HG03039 (cell line): ENCODE measurements around the gene ADARB1.
"Not testable (repeated sequence)": the region's sequence is repeated elsewhere in the genome, so short reads cannot be mapped to it uniquely, and the experiment has no call there.

Experiments used
- ATAC-seq: cut with Tn5 transposase; IDR thresholded peaks from one replicate; pipeline ENCODE4 v1.9.1; 2021; ENCODE audit warnings: mild to moderate bottlenecking, moderate library complexity; ENCODE audit not compliant: unreplicated experiment

Gene ADARB1

DNA sequence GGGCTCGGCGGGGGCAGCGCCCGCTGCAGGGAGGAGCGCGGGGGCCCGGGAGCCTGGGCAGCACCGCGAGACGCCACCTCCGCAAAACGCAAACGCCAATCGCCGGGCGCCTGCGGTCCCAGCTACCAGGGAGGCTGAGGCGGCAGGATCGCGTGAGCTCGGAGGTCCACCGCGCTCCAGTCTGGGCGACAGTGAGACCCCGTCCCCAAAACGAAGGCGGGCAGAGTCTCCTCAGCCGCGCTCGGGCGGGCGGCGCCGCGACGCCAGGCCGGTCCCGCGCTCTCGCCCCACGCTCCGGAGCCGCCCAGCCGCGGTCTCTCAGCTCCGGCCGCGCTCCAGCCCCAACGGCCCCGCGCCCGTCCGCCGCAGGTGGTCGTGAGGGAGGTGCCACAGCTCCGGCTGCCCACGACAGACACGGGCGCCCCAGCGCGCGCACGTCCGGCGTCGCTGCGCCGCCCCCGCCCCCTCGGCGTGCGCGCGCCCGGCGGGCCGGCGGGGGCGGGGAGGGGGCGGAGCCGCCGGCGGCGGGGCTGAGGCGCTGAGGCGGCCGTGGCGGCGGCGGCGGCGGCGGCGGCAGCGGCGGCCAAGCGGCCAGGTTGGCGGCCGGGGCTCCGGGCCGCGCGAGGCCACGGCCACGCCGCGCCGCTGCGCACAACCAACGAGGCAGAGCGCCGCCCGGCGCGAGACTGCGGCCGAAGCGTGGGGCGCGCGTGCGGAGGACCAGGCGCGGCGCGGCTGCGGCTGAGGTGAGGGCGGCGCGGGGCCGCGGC is at the start of gene ADARB1:
ADARB1 (plus strand) TSS at position 533 of the 770 bp plus-strand sequence. CDS start 97,077 bp downstream, outside the sequence.
- no peak for ATAC-seq

GRCh38 chr21:45026066-45026745 is 48.2 kb upstream of the ADARB1 start:
- no peak for ATAC-seq

DNA sequence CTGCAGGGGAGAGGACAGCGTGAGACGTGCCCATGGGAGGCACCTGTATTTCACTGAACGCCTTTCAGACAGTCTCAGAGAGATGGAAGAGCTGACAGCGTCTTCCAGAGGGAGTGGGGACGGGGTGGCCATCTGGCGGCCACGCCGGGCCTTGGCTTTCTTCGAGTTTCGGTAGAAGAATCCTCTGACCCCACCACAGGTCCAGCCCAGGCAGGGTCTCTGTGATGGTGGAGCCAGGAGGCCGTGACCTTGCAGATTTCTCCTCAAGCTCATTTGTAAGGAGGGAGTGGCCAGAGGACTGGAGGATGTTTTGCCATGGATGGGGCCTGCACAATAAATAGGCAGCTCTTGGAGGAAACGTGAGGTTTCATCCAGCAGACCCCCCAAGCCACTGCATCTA is 47.6 kb upstream of the ADARB1 start:
- ATAC-seq: no peak

DNA sequence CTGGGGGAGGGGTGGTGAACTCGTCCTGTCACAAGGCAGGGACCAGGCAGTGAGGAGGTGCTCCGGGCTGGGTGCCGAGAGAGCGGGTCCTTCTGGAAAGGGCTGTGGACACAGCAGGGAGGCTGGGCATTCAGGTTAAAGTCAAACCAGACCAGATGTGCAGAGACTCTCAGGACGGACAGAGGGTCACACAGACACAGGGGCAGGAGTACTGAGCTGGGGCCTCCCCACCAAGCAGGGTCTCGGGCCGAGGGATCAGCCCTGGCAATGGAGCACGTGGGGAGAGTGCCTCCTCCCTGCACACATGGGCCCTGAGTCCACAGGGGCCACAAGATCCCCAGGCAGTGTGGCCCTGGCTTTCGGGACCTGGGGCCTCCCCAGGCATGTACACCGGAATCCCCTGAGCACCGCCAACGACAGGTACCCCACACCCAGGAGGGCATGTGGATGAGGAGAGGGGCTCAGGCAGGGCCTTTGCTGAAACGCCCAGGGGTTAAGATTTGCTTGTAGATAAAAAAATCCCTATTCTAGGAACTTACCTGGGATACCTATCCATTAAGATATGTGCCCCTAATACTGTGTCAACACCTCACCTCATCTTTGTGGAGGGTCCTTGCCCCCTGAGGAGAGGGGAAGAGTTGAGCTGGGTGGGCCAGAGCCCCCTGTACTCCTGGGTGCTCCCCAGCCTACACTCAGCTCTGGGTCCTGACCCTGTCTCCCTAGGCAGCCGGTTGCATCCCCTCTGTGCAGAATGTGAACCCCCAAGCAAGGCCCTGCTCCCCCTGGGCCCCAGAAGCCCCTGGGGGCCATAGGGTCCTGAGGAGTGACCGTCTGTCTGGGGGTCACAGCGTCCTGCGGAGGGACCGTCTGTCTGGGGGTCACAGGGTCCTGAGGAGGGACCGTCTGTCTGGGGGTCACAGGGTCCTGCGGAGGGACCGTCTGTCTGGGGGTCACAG is 46.9 kb upstream of the ADARB1 start:
- ATAC-seq: no peak

DNA sequence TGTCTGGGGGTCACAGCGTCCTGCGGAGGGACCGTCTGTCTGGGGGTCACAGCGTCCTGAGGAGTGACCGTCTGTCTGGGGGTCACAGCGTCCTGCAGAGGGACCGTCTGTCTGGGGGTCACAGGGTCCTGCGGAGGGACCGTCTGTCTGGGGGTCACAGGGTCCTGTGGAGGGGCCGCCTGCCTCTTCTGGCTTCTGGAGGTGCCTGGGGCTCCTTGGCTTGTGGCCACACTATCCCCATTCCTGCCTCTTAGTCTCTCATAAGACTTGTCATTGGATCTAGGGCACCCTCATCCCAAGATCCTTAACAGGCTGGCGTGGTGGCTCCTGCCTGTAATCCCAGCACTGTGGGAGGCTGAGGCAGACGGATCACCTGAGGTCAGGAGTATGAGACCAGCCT is 45.7 kb upstream of the ADARB1 start:
- not testable (repeated sequence) for ATAC-seq

DNA sequence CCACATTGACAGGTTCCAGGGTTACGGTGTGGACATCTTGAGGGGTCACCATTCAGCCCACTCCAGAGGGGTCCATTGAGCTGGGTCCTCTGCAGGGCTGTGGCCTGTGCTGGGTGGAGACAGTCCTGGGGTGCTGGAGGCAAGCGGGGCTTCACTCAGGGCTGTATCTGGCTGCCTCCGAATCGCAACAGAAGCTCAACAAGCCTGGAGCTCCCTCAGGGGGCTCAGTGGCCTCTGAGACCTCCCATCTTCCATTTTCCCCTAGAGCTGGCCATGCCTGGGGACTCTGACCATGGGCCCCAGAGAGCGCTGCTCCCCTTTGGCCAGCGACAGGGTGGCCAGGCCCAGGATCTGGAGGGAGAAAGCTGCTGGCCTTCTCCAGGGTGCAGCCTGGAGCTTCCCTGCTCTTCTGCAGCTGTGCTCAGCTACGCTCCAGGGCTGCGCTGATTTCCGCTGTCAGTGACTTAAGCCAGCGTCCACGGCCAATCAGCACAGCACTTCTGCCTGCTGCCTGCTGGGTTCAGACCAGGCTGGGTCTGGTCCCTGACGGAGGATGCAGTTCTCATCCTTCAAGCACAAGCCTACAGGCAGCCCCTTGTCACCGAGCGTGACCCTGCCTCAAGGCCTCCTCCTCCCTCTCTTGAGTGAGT is 45.0 kb upstream of the ADARB1 start:
- no peak for ATAC-seq

DNA sequence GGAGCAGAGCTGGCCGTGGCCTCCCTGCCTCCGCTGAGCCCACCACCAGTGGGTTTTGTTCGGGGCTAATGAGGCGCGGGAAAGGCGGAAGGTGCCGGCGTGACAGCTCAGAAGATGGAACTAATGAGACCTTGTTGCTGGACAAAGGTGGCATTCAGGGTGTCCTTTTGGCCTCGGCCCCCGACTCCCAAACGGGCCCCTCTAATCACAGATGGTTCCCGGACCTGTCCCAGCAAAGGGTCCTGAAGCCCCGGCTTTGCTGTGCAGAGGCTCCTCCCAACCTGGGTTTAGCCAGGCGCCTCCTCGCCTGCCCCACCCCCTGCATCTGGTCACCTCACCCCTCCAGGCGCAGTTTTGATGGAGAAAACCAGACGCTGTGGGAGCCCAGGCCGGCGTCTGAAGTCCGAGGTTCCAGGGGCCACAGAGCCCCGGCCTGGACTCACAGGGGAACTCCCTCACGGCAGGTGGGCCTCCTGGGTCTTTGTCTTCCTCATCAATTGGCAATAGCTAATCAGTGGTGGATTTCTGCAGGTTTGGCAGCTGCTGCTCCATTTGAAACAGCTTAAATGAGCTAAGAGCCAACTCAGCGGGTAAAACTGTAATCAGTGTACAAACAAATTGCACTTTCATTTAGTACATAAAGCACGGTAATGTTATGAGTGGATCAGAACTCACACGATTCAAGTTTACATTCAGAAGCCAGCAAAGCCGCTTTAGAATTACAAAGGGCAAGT is 44.3 kb upstream of the ADARB1 start:
- no peak for ATAC-seq

DNA sequence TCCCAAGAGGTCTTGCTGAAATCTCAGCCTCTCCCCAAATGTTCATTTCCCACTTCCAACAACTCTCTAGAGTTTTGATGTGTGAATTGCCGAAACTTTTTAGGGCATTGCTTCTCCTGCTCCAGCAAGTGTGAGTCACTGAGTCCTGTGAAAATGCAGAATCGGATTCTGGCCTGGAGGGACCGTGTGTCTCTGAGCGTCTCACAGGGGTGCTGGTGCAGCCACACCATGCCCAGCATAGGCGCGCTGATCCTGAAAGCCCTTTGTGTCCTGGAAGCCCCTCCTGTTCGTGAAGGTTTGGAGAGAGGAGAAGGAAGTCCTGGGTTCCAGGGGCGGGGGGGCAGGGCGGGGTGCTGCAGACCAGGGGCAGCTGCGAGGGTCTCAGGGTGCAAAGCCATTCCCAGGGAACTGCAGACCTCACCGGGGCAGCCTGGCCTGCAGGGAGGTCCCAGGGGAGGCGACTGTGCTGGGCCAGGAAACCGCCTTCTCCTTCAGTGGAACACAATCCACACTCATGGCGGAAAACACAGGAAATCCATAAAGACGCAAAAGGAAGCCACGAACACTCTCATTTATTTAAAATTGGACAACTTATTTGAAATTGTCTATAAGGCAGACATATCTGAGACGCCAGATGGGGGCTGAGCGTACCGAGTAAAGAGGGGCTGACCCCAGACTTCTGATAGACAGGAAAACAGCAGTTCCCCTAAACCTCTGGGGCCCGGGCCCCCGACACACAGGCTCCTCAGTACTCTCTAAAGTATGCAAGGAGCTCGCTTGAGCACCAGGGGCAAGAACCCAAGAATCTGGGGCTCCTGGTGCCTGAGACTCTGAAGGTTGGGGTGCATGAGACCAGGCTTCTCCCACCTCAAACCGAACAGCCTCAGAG is 43.5 kb upstream of the ADARB1 start:
- ATAC-seq: no peak

DNA sequence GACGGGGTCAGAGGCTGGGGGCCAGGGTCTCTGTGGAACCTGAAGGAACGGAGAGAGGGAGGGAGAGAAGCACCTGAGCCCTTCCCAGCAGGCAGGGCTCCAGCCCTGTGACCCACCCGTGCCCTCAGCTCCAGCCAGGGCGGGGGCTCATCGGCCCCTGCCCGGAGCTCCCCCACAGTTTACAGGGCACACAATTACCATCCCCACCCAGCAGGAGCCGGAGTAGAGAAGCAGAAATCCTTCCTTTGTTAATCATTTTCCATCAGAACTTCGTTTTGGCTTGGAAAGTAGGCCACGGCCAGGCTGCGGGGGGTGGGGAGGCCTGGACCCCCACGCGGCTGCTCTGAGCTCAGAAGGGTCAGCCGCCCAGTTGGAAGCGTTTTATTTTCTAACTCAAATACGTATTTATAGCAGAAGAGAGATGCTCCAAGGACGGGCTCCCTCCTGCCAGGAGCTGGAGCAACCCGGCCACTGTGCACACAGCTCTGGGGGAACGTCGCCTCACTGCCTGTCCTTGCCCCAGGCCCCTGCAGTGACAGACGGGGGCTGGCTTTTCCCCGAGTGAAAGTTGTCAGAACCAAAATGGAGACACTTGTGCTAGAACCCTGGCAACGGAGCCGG is 42.7 kb upstream of the ADARB1 start:
- ATAC-seq: no peak

DNA sequence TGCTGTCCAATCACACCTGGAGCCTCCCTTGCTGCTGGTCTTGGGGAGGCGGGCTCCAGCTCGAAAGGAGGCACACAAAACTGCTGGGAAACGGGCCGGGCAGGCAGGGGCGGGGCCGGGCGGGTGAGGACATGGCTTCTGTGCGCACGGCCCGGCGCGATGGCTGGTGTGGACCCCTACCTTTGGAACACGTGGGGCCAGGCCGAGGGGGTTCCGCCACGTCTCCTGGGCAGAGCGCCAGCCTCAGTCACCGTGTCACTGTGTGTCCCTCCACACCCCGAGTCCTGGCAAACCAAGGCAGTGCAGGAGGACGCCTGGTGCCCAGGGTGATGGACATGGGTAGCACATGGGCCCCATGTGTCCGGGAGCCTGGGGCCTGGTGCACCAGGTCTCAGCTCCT is 42.0 kb upstream of the ADARB1 start:
- ATAC-seq: no peak

- no peak for ATAC-seq
Observed at GRCh38 chr21:45032977-45033710, 41.2 kb upstream of the ADARB1 start.

DNA sequence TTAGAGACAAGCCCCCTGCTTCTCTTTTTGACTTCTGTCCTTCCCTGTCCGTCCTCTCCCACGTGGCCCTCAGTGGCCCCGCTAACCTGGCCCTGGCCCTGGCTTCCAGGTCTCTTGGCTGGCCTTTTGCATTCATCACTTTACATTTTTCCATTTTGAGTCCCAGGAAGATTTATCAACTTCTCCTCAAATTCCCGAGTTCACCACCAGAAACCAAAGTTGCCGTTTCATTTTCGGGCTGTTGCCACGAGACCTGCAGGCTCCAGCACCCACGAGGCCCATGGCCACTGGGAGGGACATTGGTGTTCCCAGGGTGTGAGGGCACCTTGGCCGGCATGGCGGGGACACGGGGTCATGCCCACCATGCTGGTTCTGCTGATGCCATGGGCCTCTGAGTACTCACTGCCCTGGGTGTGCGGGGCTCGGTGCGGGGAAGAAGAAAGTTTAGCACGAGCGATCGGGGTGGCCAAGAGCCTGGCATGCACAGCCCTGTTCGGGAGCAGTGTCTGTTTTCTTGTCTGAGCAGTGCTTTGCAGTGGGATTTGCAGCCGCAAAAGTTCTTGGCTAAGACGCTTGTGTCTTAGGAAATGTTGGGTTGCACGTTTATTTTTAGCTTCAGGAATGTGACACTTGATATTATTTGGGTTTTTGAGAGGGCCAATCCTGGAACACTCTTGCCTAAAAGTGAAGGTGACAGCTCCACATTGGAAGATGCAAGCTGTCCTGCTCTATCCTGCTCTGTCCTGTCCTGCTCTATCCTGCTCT is 40.4 kb upstream of the ADARB1 start:
- ATAC-seq: no peak

- ATAC-seq: no peak
Observed at GRCh38 chr21:45034556-45035476, 39.6 kb upstream of the ADARB1 start.

DNA sequence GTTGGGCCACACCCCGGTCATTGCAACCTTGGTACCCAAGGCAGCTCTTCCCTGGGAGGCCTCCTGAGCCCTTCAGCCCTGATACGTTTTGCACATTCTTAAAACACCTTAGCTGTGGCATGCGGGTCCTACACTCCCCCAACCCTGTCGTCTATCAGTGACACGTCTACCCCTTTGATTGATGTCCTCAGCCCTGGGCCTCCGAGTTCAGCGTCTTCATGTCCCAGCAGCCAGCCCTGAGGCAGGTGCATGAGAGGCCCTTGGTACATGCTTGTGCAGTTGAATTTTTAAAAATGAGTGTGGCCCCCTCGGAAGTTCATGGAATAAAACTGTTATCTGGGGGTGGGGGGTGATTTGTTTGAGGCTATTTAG is 38.9 kb upstream of the ADARB1 start:
- ATAC-seq: no peak

DNA sequence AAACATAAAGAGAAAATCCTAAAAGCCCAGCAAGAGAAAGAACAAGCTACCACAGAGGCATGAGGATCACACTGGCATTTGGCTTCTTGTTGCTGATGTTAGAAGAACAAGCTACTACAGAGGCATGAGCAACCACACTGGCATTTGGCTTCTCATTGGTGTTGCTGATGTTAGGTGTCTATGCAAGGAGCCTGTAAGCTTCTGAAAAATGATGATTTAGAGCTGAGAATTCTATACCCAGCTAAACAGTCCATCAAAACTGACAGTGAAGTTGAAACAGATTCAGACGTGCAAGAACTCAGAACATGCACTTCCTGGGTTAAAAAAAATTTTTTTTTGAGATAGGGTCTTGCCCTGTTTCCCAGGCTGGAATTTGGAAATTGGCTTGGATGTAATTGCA is 37.8 kb upstream of the ADARB1 start:
- no peak for ATAC-seq

GRCh38 chr21:45037986-45038385 is 36.4 kb upstream of the ADARB1 start:
- ATAC-seq: no peak
